Heart left ventricle (tissue), 13 donors: ENCODE results near the gene MED25.

Experiments used
- CTCF ChIP-seq, 12 donors: fragments of 200-600 bp; sonication (generic) in 4 of 12; IDR thresholded peaks; one replicate each; pipeline versions ENCODE4 v1.5.0 to v1.8.0; 2018 to 2022; ENCODE audit warnings: antibody characterized with exemption in 12 of 12, mild to moderate bottlenecking in 5 of 12
- POLR2A ChIP-seq, 2 donors: fragments of 450-650 bp; IDR thresholded peaks; one replicate each; pipeline ENCODE4 v1.6.1; 2017; ENCODE audit warnings: antibody characterized with exemption in 2 of 2, mild to moderate bottlenecking in 2 of 2, moderate library complexity in 2 of 2
- donor health status: ischemic (EF 13 %, LVEDD 7.1; RV severe dilation, severe dysfunction).
- donor health status: DM: no; HTN: yes; CAD: no.
- donor health status: DM: no; HTN: no; CAD: no.
- donor health status: ischemic (EF 25% LVEDD 6.9; RV normal size, moderate dysfunction).
- donor health status: ischemic (EF 25% LVEDD 5.7; RV mildly dilated, moderate dysfunction).
- donor health status: ischemic (EF 35%, LVEDD 5.7; RV mildly dilated, moderate dysfunction).
- donor health status: nonischemic (EF 11% LVEDD 7.7; RV severe dilation, severe dysfunction).
- donor health status: DM: yes; HTN: yes; CAD: no.
- donor health status: PGD.
- donor health status: ischemic (EF 29% LVEDD 5.4; RV normal size, mild dysfunction).
- donor health status: nonischemic (EF 23%, LVEDD 6.1; RV moderate dilation, normal function).

GRCh38 chr19:49823472-49823871 lies 5.4 kb downstream of the MED25 start:
- TF ChIP-seq CTCF (IDR thresholded peaks at IDR 0.05) (no peak), POLR2A (IDR thresholded peaks at IDR 0.05) (no peak)
